Measurements from ENCODE around the gene BARX2.

The BARX2 gene

DNA sequence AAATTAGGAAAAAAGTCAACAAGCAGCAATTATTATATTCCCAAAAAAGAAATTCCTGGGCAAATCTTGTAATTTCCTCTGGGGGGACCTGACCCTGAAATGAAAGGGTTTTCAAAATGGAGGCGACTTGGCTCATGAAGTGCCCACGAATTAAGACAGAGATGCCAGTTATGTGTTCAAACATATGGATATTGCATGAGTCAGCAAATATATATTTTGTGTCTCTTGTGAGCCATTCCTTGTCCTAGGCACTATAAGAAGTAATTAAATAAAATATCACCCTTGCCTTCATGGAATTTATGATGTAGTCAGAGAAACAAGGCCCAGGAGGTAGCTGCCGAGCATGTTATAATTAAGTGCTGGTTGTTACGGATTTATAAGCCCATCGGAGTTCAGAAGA lies 68.6 kb downstream of the BARX2 start:
- no peak overlapping the region for H3K4me3 ChIP-seq (ENCODE audit: control insufficient read depth, low read depth, low read length)
- TF ChIP-seq, protein P1, sequence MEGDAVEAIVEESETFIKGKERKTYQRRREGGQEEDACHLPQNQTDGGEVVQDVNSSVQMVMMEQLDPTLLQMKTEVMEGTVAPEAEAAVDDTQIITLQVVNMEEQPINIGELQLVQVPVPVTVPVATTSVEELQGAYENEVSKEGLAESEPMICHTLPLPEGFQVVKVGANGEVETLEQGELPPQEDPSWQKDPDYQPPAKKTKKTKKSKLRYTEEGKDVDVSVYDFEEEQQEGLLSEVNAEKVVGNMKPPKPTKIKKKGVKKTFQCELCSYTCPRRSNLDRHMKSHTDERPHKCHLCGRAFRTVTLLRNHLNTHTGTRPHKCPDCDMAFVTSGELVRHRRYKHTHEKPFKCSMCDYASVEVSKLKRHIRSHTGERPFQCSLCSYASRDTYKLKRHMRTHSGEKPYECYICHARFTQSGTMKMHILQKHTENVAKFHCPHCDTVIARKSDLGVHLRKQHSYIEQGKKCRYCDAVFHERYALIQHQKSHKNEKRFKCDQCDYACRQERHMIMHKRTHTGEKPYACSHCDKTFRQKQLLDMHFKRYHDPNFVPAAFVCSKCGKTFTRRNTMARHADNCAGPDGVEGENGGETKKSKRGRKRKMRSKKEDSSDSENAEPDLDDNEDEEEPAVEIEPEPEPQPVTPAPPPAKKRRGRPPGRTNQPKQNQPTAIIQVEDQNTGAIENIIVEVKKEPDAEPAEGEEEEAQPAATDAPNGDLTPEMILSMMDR (conservative IDR thresholded peaks at IDR 0.05; ENCODE audit: control insufficient read depth, insufficient read depth, low read depth, low read length) = no peak
- DNase-seq (ENCODE audit: low read depth) = no peak

DNA sequence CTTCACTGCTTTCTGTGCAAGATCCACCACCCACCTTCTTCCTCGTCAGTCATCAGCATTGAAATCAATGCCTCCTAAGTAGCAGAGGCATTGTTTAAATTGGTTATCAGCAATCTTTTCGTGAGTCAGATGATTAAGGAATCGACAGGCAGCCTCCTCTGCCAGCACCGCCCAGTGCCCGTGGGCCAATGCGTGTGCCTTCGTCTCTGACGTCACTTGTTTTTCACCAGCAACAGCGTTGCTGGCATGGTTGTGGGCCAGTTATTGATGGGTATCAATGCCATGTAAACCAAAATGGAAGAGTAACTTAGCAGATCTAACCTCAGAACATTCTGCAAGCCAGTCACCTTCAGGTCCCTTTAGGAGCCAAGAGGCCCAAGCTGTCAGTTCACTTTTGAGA lies 69.6 kb downstream of the BARX2 start:
- TF ChIP-seq, protein P1 (conservative IDR thresholded peaks at IDR 0.05; ENCODE audit: control insufficient read depth, insufficient read depth, low read depth, low read length) = no peak
- DNase-seq (ENCODE audit: low read depth) = no peak
- H3K4me3 ChIP-seq (ENCODE audit: control insufficient read depth, low read depth, low read length) = no peak overlapping the region

DNA sequence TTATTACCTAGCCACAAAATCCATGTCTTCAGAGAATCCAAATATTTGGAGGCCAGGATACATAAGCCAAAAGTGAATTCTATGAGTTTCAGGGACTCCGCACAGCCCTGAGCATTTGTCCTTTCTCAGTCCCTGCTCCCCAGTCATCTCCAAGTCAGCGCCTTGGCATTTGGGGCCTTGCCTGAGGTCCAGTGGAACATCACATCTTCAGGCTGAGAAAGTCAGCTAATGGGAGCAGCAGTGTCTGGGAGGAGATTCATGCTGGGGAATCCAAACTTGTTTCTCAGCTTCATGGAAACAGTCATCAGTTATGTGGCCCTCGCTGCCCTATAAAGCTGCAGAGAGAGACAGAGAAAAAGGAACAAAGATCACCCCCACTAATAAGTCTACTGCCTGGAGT lies 70.9 kb downstream of the BARX2 start:
- no peak overlapping the region for H3K4me3 ChIP-seq (ENCODE audit: control insufficient read depth, low read depth, low read length)
- TF ChIP-seq, protein P1 (conservative IDR thresholded peaks at IDR 0.05; ENCODE audit: control insufficient read depth, insufficient read depth, low read depth, low read length) = no peak
- no peak for DNase-seq (ENCODE audit: low read depth)

DNA sequence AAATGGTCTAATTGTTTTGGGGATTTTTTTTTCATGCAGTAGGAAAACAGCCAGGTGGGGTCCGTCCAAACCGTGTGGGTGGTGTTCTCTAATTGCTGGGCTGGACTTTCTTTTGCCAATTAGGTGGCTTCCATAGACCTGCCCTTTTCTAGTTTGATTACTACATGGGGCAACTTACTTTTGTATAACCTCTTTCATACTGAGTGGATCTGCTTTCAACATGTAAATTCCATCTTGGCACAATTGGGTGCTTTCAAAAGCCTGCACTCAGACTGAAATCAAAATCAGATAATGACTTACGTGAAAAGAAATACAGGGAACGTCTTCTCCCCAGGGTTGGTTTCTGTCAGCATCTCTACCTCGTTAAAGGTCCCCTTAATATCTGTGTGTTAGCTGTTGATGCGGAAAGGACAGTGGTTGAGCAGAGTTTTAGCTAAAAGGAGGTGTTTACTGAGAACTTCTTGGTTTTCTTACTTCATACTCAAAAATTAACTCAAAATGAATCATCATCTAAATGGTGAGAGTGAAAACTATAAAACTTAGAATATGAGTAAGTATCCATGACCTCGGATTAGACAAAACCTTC lies 72.1 kb downstream of the BARX2 start:
- no peak overlapping the region for H3K4me3 ChIP-seq (ENCODE audit: control insufficient read depth, low read depth, low read length)
- DNase-seq (ENCODE audit: low read depth) = no peak
- TF ChIP-seq, protein P1 (conservative IDR thresholded peaks at IDR 0.05; ENCODE audit: control insufficient read depth, insufficient read depth, low read depth, low read length) = no peak

DNA sequence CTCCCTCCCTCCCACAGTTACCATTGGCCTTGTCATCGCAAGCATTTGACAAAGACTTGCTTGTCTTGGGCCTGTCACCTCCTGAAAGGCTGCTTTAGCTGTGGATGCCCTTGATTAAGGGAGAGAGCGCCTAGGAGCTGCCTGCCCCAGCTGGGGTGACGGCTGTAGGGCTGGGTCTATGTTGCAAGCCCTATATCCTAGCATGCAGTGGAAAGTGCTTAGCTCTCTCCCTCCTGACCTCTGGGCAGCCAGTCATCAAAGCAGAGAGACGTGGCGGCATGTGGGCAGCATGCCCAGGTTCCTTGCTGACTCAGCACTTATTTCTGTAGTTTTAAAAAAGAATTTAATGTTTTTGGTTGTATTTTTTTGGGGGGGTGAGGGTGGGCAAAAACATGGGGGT lies 75.9 kb downstream of the BARX2 start:
- TF ChIP-seq, protein P1 (conservative IDR thresholded peaks at IDR 0.05; ENCODE audit: control insufficient read depth, insufficient read depth, low read depth, low read length) = no peak
- H3K4me3 ChIP-seq (ENCODE audit: control insufficient read depth, low read depth, low read length) = no peak overlapping the region
- no peak for DNase-seq (ENCODE audit: low read depth)

DNA sequence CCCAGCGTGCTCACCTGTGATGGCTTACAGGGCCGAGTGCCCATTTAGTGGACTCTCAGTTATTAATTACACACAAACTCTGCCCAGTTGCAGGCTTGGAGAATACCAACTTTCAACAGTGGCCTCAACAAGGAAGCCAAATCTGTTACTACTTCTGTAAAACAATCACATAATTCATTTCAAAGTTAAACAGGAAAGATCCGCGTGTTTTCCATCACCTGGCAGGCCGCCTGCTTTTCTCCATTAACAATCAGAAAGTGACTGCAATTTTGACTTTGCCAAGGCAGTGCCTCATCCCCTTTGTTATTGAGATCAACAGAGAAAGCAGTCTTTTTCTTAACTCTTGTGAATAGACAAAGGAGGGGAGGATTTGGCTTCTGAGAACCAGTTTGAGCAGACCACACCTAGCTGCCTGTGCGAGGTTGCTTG lies 77.7 kb downstream of the BARX2 start:
- no peak for DNase-seq (ENCODE audit: low read depth)
- TF ChIP-seq, protein P1 (conservative IDR thresholded peaks at IDR 0.05; ENCODE audit: control insufficient read depth, insufficient read depth, low read depth, low read length) = no peak
- no peak overlapping the region for H3K4me3 ChIP-seq (ENCODE audit: control insufficient read depth, low read depth, low read length)

DNA sequence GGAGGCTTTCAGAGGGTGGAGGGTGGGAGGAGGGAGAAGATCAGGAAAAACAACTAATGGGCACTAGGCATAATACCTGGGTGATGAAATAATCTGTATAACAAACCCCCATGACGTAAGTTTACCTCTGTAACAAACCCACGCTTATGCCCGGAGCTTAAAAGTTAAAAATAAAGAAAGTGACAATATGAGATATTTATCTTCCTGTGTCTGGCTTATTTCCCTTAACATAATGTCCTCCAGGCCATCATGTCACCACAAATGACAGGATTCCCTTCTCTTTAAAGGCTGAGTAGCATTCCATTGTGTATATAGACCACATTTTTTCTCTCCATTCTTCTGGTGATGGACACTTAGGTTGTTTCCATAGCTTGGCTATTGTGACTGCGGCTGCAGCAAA lies 79.5 kb downstream of the BARX2 start:
- no peak for DNase-seq (ENCODE audit: low read depth)
- no peak overlapping the region for H3K4me3 ChIP-seq (ENCODE audit: control insufficient read depth, low read depth, low read length)
- TF ChIP-seq, protein P1 (conservative IDR thresholded peaks at IDR 0.05; ENCODE audit: control insufficient read depth, insufficient read depth, low read depth, low read length) = no peak
